HG02642 (cell line): ENCODE results near the gene ERCC8.
A peak's percentile ranks its signal among the peaks of the same experiment; 100 is the strongest.
"Not testable (repeated sequence)": the region's sequence is repeated elsewhere in the genome, so short reads cannot be mapped to it uniquely, and the experiment has no call there.

ENCODE experiments used
- ATAC-seq: cut with Tn5 transposase; IDR thresholded peaks from one replicate; pipeline ENCODE4 v1.9.1; 2021; ENCODE audit warnings: mild to moderate bottlenecking; ENCODE audit not compliant: unreplicated experiment, poor library complexity

Gene ERCC8

DNA sequence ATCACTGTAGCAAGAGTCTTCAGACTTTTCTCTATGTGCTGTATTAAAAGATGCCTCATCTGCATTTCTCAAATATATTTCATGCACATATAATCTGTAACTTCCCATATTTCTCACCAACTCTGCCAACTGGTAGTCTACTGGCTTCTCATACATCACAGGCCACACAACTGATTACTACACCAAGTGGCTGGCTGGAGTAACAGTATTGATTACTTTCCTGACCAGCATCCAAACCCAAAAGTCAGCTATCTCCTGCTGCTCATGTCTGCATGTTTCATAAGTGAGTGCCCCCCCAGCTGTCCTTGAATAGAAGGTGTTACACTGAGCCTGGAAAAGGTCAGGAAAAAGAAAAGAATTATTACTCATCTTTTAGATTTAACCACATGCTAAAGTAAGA, 17.4 kb downstream of the ERCC8 start:
- ATAC-seq, result no peak

DNA sequence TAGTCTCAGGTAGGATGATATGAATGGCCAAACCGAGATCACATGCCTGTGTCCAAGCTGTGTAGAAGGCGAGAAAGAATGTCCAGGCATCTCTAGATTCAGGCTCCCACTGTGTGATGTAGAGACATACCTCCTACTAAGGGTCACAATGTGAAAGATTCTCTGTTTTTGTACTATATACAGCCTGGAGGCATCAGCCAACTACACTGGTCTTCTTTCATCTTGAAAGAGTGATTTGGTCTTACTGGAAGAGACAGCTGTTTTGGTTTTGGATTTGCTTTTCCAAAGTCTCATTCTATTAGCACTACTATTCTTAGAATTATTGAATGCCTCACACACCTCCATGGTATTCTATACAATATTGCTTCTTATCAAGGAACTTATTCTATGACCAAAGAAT, 26.4 kb downstream of the ERCC8 start:
- ATAC-seq, result no peak

- no peak for ATAC-seq
Measured at GRCh38 chr5:60916646-60917045, 28.2 kb downstream of the ERCC8 start.

GRCh38 chr5:60903356-60903755, 41.5 kb downstream of the ERCC8 start:
- ATAC-seq, result no peak

DNA sequence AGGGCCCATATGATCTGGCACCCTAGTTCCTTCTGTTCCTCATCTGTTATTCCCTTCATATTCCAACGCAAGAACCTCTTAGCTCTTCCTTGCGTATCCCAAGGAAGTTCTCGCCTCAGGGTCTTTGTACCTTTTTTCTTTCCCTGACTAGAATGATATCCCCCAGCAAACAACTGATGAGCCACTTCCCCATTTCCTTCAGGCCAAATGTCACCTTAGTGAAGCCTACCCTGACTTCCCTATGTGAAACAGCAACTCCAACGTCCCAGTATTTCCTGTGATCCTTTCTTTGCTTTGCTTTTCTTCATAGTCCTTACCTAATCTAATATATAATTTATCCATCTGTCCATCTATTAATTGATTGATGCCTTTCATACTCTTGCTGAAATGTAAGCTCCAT, 47.9 kb downstream of the ERCC8 start:
- no peak for ATAC-seq

GRCh38 chr5:60893521-60893920, 51.3 kb downstream of the ERCC8 start:
- ATAC-seq, result no peak

- no peak for ATAC-seq
Measured at GRCh38 chr5:60891667-60892066, 53.2 kb downstream of the ERCC8 start.

GRCh38 chr5:60888359-60889061, 56.4 kb downstream of the ERCC8 start:
- peak; percentile 48 for ATAC-seq

- no peak for ATAC-seq
Measured at GRCh38 chr5:60887746-60888145, 57.1 kb downstream of the ERCC8 start.

GRCh38 chr5:60887096-60887495, 57.8 kb downstream of the ERCC8 start:
- ATAC-seq, result no peak

DNA sequence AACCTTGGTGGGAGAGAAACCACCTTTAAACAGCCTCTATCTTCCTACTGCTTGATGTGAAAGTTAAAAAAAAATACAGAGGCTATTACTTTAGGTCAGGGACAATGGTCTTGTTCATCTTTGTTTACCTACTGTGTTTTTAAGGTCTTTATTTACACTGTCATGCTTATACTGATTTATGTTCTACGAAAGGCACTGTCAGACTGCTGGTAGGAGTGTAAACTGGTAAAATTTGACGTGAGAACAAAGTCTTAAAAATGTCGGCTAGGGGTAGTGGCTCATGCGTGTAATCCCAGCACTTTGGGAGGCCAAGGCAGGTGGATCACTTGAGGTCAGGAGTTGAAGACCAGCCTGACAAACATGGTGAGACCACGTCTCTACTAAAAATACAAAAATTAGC, 58.7 kb downstream of the ERCC8 start:
- no peak for ATAC-seq

GRCh38 chr5:60883229-60883628, 61.6 kb downstream of the ERCC8 start:
- no peak for ATAC-seq

DNA sequence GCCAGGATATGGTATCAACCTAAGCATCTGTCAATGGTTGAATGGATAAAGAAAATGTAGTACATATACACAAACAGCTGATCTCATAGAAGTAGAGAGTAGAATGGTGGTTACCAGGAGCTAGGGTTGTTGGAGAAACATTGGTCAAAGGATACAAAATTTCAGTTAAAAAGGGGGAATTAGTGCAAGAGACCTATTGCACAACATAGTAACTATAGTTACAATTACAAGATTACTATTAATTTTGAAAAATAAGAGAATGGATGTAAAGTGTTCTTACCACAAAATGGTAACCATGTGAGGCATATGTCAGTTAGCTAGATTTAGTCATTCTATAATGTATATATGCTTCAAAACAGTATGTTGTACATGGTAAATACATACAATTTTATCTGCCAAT, 72.0 kb downstream of the ERCC8 start:
- no peak for ATAC-seq

GRCh38 chr5:60870857-60871256, 74.0 kb downstream of the ERCC8 start:
- no peak for ATAC-seq

GRCh38 chr5:60860572-60860971, 84.3 kb downstream of the ERCC8 start:
- ATAC-seq, result not testable (repeated sequence)

- ATAC-seq, result no peak
Measured at GRCh38 chr5:60856066-60856465, 88.8 kb downstream of the ERCC8 start.

DNA sequence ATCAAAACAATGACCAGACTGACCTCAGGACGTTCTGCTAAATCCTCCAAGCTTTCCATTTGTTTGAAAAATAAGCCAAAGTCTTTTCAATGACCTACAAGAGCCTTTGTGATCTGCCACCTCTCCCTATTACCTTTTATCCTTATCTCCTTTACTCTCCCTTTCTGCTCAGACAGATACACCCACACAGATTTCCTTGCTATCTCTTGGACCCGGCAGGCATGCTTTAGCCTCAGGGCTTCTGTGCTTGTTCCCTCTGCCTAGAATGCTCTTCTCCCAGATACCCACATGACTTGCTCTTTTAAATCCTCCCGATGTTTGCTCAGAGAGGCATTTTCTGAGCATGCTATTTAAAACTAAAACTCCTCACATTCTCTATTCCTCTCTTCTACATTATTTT, 91.9 kb downstream of the ERCC8 start:
- no peak for ATAC-seq

DNA sequence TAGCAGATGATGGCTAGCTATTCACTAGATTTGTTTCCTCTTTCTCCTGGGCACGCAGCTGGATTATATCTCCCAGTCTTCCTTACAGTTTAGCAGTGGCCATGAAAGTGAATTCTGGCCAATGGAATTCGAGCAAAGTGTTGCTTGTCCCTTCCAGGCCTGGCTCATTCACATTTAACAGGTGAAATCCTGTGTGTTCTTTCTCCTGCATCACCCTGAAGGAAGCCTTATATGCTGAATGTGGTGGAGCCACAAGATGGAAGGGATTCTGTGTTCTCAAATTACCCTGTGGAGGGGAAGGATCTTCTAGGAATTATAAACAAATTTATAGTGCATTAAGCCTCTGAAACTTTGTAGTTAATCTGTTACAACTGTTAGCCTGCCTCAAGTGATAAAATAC, 92.6 kb downstream of the ERCC8 start:
- ATAC-seq, result no peak

GRCh38 chr5:60851626-60852025, 93.2 kb downstream of the ERCC8 start:
- ATAC-seq, result no peak

GRCh38 chr5:60846298-60846697, 98.6 kb downstream of the ERCC8 start:
- ATAC-seq, result no peak

- peak; percentile 94 for ATAC-seq
Measured at GRCh38 chr5:60843936-60844905, 100.6 kb downstream of the ERCC8 start, which contains the start of gene ELOVL7. ELOVL7 (minus strand) TSS chr5:60844269; CDS start chr5:60787397, 56,872 bp downstream.
